GM08714 (cell line): ENCODE measurements around the gene TNFAIP2.

Experiments
- H3K4me3 ChIP-seq: fragments of 200-500 bp; sonication (Bioruptor generic); 2 replicates; pipeline ENCODE4 v1.5.1; 2014; ENCODE audit warnings: mild to moderate bottlenecking, low read length, inconsistent platforms
- ZNF274 ChIP-seq: IDR thresholded peaks from 2 replicates; pipeline ENCODE4 v1.6.1; 2012; ENCODE audit warnings: mild to moderate bottlenecking, low read depth, low read length

Gene TNFAIP2

DNA sequence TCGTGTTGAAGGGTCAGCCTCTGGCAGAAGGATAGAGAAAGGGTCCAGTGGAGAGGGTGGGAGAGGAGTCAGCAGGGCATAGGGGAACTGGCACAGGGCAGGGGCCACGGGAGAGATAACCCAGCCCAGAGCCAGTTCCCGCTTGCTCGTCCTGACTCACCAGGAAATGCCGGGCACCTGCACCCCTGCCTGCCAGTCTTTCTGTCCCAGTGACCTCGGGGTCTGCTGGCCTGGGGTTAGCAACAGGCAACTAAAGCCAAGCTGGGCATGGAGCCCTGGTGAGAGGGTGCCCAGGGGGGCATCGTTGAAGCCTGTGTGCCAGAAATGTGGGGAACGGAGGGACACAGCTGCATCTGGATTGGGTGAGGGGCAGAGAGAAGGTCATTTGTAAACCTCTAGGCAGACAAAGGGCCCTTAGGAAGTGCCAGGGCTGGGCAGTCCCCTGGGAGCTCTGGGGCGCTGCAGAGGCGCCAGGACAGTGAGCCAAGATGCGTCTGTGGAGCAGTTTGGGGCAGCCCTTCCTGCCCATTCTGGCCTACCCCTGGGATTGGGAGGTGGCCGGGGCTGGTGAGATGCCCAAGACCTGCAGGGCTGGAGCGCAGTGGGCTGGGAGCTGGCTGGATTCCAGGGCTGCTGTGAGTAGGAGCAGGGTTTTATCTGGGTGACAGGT lies 5.5 kb downstream of the TNFAIP2 start:
- no peak overlapping the region for H3K4me3 ChIP-seq
- TF ChIP-seq ZNF274: no peak

DNA sequence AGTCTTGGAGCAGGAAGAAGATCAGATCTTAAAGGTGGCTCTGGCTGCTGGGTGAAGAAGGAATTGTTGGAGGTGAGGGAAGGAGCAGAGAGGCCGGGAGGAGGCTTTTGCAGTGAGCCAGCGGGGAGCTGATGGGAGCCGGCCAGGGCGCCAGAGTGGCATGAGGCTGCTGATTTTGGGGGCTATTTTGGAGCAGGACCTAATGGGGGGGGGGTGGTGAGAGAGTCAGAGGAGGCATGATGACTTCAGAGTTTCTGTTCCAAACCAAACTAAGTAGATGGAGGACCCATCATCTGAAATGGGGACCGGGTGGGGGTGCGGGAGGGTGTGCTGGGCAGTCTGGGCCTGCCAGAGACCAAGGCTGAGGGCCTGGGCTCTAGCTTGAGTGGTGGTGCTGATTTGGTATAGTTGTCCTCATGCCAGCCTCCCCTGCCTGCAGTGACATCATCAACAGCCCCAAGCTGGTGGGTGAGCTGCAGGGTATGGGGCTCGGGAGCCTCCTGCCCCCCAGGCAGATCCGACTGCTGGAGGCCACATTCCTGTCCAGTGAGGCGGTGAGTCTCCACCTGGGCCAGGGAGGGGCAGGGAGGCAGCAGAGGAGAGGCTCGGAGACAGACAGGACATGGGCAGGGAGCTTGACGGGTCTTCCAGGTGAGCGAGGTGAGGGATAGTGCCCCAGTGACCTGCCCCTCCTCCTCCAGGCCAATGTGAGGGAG lies 6.2 kb downstream of the TNFAIP2 start:
- no peak overlapping the region for H3K4me3 ChIP-seq
- no peak for TF ChIP-seq ZNF274

DNA sequence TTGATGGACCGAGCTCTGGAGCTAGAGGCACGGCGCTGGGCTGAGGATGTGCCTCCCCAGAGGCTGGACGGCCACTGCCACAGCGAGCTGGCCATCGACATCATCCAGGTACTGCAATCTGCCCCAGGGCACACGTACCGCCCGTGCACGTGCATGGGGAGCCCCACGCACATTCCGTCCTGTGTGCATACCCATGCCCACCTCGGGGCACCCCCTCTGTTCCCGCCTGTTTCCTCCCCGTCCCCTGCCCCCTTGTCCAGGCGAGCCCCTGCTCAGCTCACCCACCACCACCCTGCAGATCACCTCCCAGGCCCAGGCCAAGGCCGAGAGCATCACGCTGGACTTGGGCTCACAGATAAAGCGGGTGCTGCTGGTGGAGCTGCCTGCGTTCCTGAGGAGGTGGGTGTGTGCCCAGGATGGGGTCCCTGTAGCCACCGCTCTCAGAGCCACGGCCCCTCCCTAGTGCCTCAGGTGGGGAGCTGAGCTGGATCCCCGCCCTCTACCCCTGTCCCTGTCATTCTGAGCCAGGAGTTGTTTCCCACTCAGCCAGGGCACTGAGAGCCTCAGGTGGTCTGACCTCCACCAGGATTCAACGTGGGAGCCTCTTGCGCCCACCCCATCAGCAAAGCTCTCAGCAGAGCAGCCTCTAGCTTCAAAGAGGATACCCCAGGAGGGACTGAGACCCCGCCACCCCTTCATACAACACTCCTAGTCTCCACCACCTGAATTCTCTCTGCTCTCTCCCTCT lies 6.9 kb downstream of the TNFAIP2 start:
- TF ChIP-seq ZNF274: no peak
- H3K4me3 ChIP-seq: no peak overlapping the region

DNA sequence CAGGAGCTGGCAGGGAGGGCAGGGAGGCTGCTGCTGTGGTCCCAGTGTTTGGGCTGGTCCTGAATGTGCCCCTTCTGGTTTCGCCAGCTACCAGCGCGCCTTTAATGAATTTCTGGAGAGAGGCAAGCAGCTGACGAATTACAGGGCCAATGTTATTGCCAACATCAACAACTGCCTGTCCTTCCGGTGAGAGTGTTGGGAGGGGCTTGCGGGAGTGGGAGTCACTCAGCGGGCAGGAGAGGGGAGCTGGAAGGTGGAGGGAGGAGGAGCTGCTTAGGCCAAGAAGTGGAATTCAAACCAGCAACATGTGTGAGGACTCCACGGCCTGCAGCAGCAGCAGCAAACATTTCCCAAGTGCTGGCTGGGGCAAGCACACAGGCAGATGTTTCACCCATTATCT lies 7.7 kb downstream of the TNFAIP2 start:
- no peak overlapping the region for H3K4me3 ChIP-seq
- no peak for TF ChIP-seq ZNF274

DNA sequence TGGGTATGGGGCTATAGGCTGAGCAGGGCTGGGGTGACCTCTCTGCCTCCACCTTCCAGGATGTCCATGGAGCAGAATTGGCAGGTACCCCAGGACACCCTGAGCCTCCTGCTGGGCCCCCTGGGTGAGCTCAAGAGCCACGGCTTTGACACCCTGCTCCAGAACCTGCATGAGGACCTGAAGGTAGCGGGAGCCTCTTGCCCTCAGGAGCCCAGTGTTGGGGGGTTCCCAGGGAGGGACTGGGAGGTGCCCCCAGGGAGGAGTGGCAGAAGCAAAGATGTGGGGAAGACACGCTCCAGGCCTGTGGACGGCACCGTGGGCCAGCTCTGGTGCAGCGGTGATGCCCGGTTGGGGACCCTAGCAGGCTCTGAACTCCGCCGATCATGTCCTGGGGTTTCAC lies 8.3 kb downstream of the TNFAIP2 start:
- no peak overlapping the region for H3K4me3 ChIP-seq
- no peak for TF ChIP-seq ZNF274

DNA sequence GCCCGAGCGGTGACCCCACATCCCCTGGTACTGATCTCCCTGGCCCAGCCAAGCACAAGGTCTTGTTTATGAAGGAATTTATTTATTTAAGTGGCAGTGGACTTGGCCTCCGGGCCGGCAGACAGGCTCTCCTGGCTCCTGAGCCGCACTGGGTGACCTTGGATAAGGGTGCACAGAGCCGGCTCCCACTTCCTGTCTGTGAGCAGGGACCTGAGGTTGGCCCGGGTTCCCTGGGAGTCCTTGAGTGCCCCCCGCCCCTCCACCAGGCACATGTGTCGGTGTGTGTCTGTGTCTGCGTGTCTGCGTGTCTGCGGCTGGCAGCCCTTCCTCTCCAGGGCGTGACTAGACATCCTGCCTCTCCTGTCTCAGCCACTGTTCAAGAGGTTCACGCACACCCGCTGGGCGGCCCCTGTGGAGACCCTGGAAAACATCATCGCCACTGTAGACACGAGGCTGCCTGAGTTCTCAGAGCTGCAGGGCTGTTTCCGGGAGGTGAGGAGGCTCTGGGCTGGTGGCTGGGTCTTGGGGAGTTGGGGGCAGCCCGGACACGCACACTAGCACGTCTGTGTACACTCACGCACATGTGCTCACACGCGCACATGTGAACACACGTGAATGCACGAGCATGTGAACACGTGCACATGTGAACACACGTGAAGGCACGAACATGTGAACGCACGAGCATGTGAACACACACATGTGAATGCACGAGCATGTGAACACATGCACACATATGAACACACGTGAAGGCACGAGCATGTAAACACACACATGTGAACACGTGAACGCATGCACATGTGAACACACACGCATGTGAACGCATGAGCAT lies 9.3 kb downstream of the TNFAIP2 start:
- TF ChIP-seq ZNF274: no peak
- no peak overlapping the region for H3K4me3 ChIP-seq

DNA sequence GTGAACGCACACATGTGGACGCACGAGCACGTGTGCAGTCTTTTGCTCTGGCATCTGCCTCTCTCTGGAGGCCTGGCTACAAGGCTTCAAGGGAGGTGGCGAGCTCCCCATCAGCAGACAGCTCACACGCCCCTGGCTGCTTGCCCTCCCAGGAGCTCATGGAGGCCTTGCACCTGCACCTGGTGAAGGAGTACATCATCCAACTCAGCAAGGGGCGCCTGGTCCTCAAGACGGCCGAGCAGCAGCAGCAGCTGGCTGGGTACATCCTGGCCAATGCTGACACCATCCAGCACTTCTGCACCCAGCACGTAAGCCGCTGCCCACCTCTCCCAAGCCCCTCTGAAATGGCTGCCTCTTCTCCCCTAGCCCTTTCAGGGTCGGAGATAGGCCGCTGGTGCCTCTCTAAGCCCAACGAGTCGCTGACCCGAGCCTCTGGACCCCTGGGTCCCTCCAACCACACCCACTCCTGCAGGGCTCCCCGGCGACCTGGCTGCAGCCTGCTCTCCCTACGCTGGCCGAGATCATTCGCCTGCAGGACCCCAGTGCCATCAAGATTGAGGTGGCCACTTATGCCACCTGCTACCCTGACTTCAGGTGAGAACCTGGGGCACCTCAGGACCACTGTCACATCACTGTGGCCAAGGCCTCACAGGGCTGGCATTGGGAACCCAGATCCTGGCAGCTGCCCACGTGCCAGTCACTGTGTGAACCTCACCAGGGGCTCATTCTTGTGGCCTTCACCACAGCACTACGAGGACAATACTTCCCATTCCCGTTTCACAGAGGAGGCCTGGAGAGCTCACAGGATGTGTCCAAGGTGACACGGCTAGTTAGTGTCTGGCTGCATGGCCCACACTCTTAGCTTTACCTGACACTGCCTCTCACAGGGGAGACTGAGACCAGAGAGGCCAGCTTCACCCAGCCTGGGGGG lies 10.2 kb downstream of the TNFAIP2 start:
- TF ChIP-seq ZNF274: no peak
- no peak overlapping the region for H3K4me3 ChIP-seq

DNA sequence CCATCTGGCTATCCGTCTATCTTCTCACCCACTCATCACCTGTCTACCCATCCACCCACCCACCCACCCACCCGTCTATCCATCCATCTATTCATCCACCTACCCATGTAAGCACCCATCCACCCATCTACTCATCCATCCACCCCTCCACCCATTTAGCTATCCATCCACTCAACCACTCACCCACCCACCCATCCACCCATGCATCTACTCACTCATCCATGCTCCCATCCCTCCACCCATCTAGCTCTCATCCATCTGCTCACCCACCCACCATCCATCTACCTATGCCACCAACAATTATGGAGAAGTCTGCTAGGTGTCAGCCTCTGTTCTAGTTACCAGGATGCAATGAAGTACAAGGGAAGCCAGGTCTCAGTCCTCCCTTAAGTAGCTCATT lies 11.1 kb downstream of the TNFAIP2 start:
- H3K4me3 ChIP-seq: no peak overlapping the region

DNA sequence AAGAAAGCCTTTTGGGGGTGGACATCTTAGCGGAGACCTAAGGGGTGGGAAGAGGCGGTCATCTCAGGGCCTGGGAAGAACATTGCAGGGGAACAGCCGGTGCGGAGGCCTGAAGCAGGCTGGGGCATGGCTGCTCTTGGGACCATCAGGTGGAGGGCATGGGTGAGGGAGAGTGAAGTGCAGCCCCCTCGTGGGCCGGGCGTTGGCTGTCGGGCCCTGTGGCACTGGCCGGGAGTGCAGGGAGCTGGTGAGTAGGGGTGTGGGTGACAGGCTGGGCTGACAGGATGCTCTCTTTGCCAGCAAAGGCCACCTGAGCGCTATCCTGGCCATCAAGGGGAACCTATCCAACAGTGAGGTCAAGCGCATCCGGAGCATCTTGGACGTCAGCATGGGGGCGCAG lies 11.7 kb downstream of the TNFAIP2 start:
- TF ChIP-seq ZNF274: no peak
- no peak overlapping the region for H3K4me3 ChIP-seq

More for the DNA sequence above, 11.1 kb downstream of the TNFAIP2 start:
- TF ChIP-seq ZNF274: no peak

DNA sequence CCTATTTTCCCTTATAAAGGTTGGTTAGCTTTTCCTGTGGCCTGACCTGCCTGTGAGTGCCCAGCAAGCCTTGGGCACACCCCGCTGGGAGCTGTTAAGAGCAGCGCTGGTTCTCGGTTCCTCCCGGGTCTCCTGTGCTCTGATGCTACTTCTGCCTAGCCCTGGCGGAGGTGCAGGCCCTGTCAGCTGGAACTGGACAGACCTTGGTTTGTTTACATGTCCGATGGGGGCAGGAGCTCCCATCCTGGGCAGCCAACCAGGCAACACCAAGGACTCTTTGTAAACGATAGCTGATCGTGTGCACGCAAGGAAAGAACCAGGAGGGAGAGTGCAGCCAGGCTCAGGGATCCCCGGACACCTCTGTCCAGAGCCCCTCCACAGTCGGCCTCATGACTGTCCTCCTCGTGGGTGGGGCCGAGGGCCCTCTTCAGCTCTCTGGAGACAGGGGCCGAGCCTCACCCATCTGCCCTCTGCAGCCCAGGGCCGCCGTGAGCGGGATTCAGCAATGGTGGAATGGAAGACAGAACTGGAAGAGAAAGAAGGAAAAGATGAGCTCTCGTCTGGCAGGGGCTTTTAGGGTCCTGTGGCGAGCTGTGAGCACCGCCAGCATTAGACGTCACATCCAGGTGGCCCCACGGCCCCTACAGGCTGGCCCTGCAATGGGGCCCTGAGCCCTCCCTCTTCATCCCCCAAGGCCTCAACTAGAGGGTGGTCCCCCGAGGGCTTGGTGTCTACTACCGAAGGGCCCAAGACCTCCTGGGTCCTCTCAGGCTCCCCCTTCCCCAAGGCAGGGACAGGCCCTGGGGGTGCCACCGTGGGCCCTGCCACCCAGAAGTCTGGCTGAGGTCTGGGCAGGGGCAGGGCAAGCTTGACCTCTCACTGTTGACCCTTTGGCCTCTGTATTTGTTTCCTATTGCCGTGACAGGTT lies 12.3 kb downstream of the TNFAIP2 start:
- no peak overlapping the region for H3K4me3 ChIP-seq
- TF ChIP-seq ZNF274: no peak

DNA sequence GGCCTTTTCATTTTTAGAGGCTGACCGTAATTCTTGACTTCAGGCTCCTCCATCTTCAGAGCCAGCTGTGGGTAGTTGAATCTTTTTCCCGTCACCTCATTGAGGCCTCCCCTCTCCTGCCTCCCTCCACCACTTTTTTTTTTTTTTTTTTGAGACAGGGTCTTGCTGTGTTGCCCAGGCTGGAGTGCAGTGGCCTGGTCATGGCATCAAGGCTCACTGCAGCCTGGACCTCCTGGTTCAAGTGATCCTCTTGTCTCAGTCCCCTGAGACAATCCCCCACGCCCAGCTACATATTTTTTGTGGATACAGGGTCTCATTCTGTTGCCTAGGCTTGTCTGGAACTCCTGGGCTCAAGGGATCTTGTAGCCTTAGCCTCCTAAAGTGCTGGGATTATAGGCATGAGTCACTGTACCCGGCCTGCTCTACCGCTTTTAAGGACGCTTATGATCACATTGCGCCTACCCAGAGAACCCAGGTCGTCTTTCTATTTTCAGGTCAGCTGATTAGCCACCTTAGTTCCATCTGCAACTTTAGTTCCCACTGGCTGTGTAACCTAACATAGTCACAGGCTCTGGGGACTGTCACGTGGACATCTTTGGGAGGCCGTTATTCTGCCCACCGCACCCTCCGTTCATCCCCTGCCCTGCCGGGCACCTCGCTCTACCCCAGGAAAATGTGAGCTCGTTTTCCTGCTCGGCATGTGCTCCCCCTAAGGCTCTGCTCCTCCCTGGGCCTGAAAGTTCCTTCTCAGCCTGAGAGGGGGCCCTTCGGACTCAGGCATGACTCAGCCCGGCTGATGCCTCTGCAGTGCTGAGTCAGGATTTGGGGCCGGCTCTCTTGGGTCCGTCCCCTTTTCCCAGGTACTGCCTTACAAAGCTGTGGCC lies 13.4 kb downstream of the TNFAIP2 start:
- TF ChIP-seq ZNF274: no peak
- no peak overlapping the region for H3K4me3 ChIP-seq
